ENCODE measurements around the gene ZKSCAN1. TPM values are rescaled to one million over a fixed set of nuclear protein-coding genes. Genes with fewer than 3 reads are reported as not detected.
"Not testable (repeated sequence)": the region's sequence is repeated elsewhere in the genome, so short reads cannot be mapped to it uniquely, and the experiment has no call there.

ZKSCAN1 gene
- total and polyA plus RNA-seq, 11 donors: 8.5 to 65.5 (median 37.1) TPM

- H3K4me3 ChIP-seq: peak overlapping the region in 5 of 12 donors; percentile 13 to 49 (median 41)
- no peak for DNase-seq
- intact Hi-C loops (cut with DNase I): loop anchor here in 2 of 10 donors (5.0 kb wide), 3 partner anchors 78 to 153 kb away; partner anchors contain the start of genes MBLAC1 (in 1 of the 2) and ZNF3 (in 1 of the 2)
- WGBS, 4 donors: 21 to 50% (median 32%) methylated on average over 1 of the region's 1 CpG
- TF ChIP-seq CTCF (IDR thresholded peaks at IDR 0.05) (no peak), POLR2A (IDR thresholded peaks at IDR 0.05) (no peak)
- H3K4me1 ChIP-seq: peaks cover 0 to 6% (median 0%) of the 10 kb centered on the region in 12 donors
- ATAC-seq: no peak
- no peaks in the 10 kb centered on the region for H3K36me3 ChIP-seq
- H3K27ac ChIP-seq: peak overlapping the region in 1 of 12 donors; percentile 79
- H3K9me3 ChIP-seq: no peaks in the 10 kb centered on the region
- peaks cover 0 to 8% (median 0%) of the 10 kb centered on the region in 9 donors for H3K27me3 ChIP-seq
These were observed 40.7 kb upstream of the ZKSCAN1 start for GRCh38 chr7:99974681-99975080.

GRCh38 chr7:99975782-99976521, 39.4 kb upstream of the ZKSCAN1 start, which contains the start of gene AZGP1:
TSS of gene AZGP1 (minus strand) at chr7:99976031. CDS start at chr7:99976020, 11 bp downstream.
- peak in 1 of 2 donors; percentile 38 for TF ChIP-seq POLR2A (IDR thresholded peaks at IDR 0.05)
- no peak for TF ChIP-seq CTCF (IDR thresholded peaks at IDR 0.05)
- Histone ChIP-seq H3K4me3 (peak within 1 kb of the TSS in 10 of 12 donors; percentile 12 to 49 (median 24)), H3K9me3 (no peaks in the 10 kb centered on the region), H3K27ac (peak within 1 kb of the TSS in 9 of 12 donors; percentile 29 to 79 (median 60)), H3K4me1 (peaks cover 0 to 6% (median 0%) of the 10 kb centered on the region in 12 donors), H3K27me3 (peaks cover 0 to 4% (median 0%) of the 10 kb centered on the region in 9 donors), H3K36me3 (no peaks in the 10 kb centered on the region)
- peak in 4 of 5 donors; percentile 48 to 77 (median 60) for DNase-seq
- 46 to 54% (median 50%) methylated on average over 5 of the region's 5 CpGs for WGBS, 4 donors
- peak; percentile 87 to 93 (median 92) for ATAC-seq
- intact Hi-C loops (cut with DNase I): loop anchor here in 2 of 10 donors (5.0 kb wide), 3 partner anchors 76 to 151 kb away; partner anchors contain the start of genes MBLAC1 (in 1 of the 2) and ZNF3 (in 1 of the 2)

GRCh38 chr7:99976626-99977025, 38.8 kb upstream of the ZKSCAN1 start:
- Histone ChIP-seq H3K9me3 (no peaks in the 10 kb centered on the region), H3K4me1 (peaks cover 0 to 6% (median 0%) of the 10 kb centered on the region in 12 donors), H3K27ac (peak overlapping the region in 4 of 12 donors; percentile 60 to 79 (median 70)), H3K4me3 (no peak overlapping the region), H3K27me3 (peaks cover 0 to 4% (median 0%) of the 10 kb centered on the region in 9 donors), H3K36me3 (no peaks in the 10 kb centered on the region)
- DNase-seq (no peak), ATAC-seq (no peak)
- intact Hi-C loops (cut with DNase I): loop anchor here in 2 of 10 donors (5.0 kb wide), 3 partner anchors 76 to 151 kb away; partner anchors contain the start of genes MBLAC1 (in 1 of the 2) and ZNF3 (in 1 of the 2)
- no peak for TF ChIP-seq POLR2A (IDR thresholded peaks at IDR 0.05)
- TF ChIP-seq CTCF (IDR thresholded peaks at IDR 0.05): no peak
- 82 to 91% (median 87%) methylated on average over 12 to 13 of the region's 13 CpGs for WGBS, 4 donors

GRCh38 chr7:99979814-99980225, 35.6 kb upstream of the ZKSCAN1 start:
- peak in 2 of 4 donors; percentile 38 to 42 for ATAC-seq
- DNase-seq: peak in 2 of 5 donors; percentile 43 to 55
- not testable (repeated sequence) for H3K9me3 ChIP-seq, H3K36me3 ChIP-seq, H3K4me1 ChIP-seq, H3K27me3 ChIP-seq, H3K27ac ChIP-seq, H3K4me3 ChIP-seq
- TF ChIP-seq CTCF (IDR thresholded peaks at IDR 0.05): peak; percentile 60 to 81 (median 70)
- whole genome bisulfite sequencing, 4 donors: 15 to 24% (median 20%) methylated on average over 8 to 10 of the region's 10 CpGs
- intact Hi-C loops (cut with DNase I): loop anchor here in 2 of 10 donors (5.0 kb wide), 3 partner anchors 72 to 147 kb away; partner anchors contain the start of genes MBLAC1 (in 1 of the 2) and ZNF3 (in 1 of the 2)

GRCh38 chr7:99980448-99980872, 34.9 kb upstream of the ZKSCAN1 start:
- 47 to 59% (median 56%) methylated on average over 4 of the region's 4 CpGs for WGBS, 4 donors
- ATAC-seq: peak in 2 of 4 donors; percentile 35 to 38

GRCh38 chr7:99981066-99981465, 34.3 kb upstream of the ZKSCAN1 start:
- H3K27ac ChIP-seq; H3K4me1 ChIP-seq; intact Hi-C loops (cut with DNase I); H3K27me3 ChIP-seq; H3K36me3 ChIP-seq; H3K4me3 ChIP-seq; DNase-seq; H3K9me3 ChIP-seq; ATAC-seq: not testable (repeated sequence)
- WGBS, 4 donors: 78 to 84% (median 79%) methylated on average over 7 of the region's 7 CpGs

More at GRCh38 chr7:99980448-99980872, 34.9 kb upstream of the ZKSCAN1 start:
- intact Hi-C loops (cut with DNase I); DNase-seq; H3K4me3 ChIP-seq; H3K4me1 ChIP-seq; H3K36me3 ChIP-seq; H3K9me3 ChIP-seq; H3K27ac ChIP-seq; H3K27me3 ChIP-seq: not testable (repeated sequence)

Measured in heart left ventricle (tissue), 16 donors.